SJSA1 (cell line): Measurements from ENCODE around the gene PRR5. TPM values are rescaled to one million over a fixed set of nuclear protein-coding genes. Genes with fewer than 3 reads are reported as not detected.

Source experiments
- total RNA-seq: library from RNA; depleted of rRNA; stranded (reverse); fragments of >200 nt; shearing (Covaris generic); gene quantifications from 2 replicates; pipeline ENCODE4 v1.2.3, GENCODE V29; 2014; rRNA removed

Gene PRR5
- total RNA-seq, 1 experiment from 2014 or later = 6.1 TPM

Other genes with a start within 250 kb of the PRR5 start
- 12.3 and 20.0 TPM in 2 replicates for gene RTL6, start 204.0 kb upstream of the PRR5 start, total RNA-seq
- gene ARHGAP8, start 50.4 kb downstream of the PRR5 start, total RNA-seq = not detected in 2 replicates